Hematopoietic multipotent progenitor cell treated with erythropoietin and hydrocortisone succinate and interleukin-3 and kit ligand, for 4 days (in vitro differentiated cells): ENCODE results near the gene TOMM40.
"Not testable (repeated sequence)": the region's sequence is repeated elsewhere in the genome, so short reads cannot be mapped to it uniquely, and the experiment has no call there.

Source experiments
- DNase-seq: peaks from one replicate; pipeline ENCODE4 v3.0.0-alpha.2; 2015

The TOMM40 gene

GRCh38 chr19:44891016-44891882 lies at the start of gene TOMM40:
TOMM40 (plus strand) TSS chr19:44891254; CDS start chr19:44891416, 162 bp downstream.
- DNase-seq: peak; percentile 38

- no peak for DNase-seq
Measured at GRCh38 chr19:44845286-44845611, 45.8 kb upstream of the TOMM40 start.

GRCh38 chr19:44845612-44846454 lies 45.2 kb upstream of the TOMM40 start, which contains the start of gene NECTIN2:
NECTIN2 (plus strand) TSS chr19:44846297; CDS start chr19:44846526, 229 bp downstream.
- peak; percentile 97 for DNase-seq

GRCh38 chr19:44846455-44847143 lies 44.5 kb upstream of the TOMM40 start:
- DNase-seq: no peak

GRCh38 chr19:44847144-44848035 lies 43.7 kb upstream of the TOMM40 start:
- peak; percentile 61 for DNase-seq

GRCh38 chr19:44848036-44848811 lies 42.8 kb upstream of the TOMM40 start:
- peak; percentile 44 for DNase-seq

- DNase-seq: no peak
Measured at GRCh38 chr19:44848812-44849447, 42.1 kb upstream of the TOMM40 start.

- DNase-seq: no peak
Measured at GRCh38 chr19:44850641-44851109, 40.4 kb upstream of the TOMM40 start.

GRCh38 chr19:44851427-44851826 lies 39.6 kb upstream of the TOMM40 start:
- DNase-seq: peak; percentile 35

- DNase-seq: no peak
Measured at GRCh38 chr19:44855606-44856005, 35.4 kb upstream of the TOMM40 start.

- peak; percentile 90 for DNase-seq
Measured at GRCh38 chr19:44856421-44857083, 34.5 kb upstream of the TOMM40 start.

GRCh38 chr19:44857837-44858236 lies 33.2 kb upstream of the TOMM40 start:
- peak; percentile 19 for DNase-seq

GRCh38 chr19:44861576-44861975 lies 29.5 kb upstream of the TOMM40 start:
- DNase-seq: not testable (repeated sequence)

GRCh38 chr19:44863990-44864389 lies 27.1 kb upstream of the TOMM40 start:
- no peak for DNase-seq

GRCh38 chr19:44865196-44865767 lies 25.8 kb upstream of the TOMM40 start:
- DNase-seq: no peak

GRCh38 chr19:44866664-44867063 lies 24.4 kb upstream of the TOMM40 start:
- peak; percentile 78 for DNase-seq

- DNase-seq: no peak
Measured at GRCh38 chr19:44867578-44867977, 23.5 kb upstream of the TOMM40 start.

- peak; percentile 76 for DNase-seq
Measured at GRCh38 chr19:44869733-44870470, 21.2 kb upstream of the TOMM40 start.

GRCh38 chr19:44871809-44872208 lies 19.2 kb upstream of the TOMM40 start:
- DNase-seq: no peak
